Astrocyte of the spinal cord (primary cell): ENCODE data around the gene SRL.
"Not testable (repeated sequence)": the region's sequence is repeated elsewhere in the genome, so short reads cannot be mapped to it uniquely, and the experiment has no call there.

Experiments used
- DNase-seq: peaks from one replicate; pipeline ENCODE4 v3.0.0; 2011; ENCODE audit warnings: low read depth, low spot score
- H3K4me3 ChIP-seq: 2 replicates; pipeline ENCODE4 v1.5.1; 2011; ENCODE audit warnings: low read depth, mild to moderate bottlenecking, low read length, moderate library complexity
- CTCF ChIP-seq: IDR thresholded peaks from 2 replicates; pipeline ENCODE4 v1.5.1; 2012; ENCODE audit warnings: low read depth, mild to moderate bottlenecking, low read length, inconsistent platforms
- in situ Hi-C: cut with HindIII; loops from 2 replicates; pipeline ENCODE4 v1.10.0; 2017; ENCODE audit warnings: low sequenced_read_pairs

The SRL gene

GRCh38 chr16:4212934-4213296, 29.0 kb downstream of the SRL start:
- no peak for TF ChIP-seq CTCF
- DNase-seq, result peak; percentile 23
- in situ Hi-C loops, result no loop called here
- no peak overlapping the region for H3K4me3 ChIP-seq

- H3K4me3 ChIP-seq, result no peak overlapping the region
- in situ Hi-C loops, result no loop called here
- DNase-seq, result no peak
- TF ChIP-seq CTCF, result no peak
Measured at GRCh38 chr16:4212211-4212933, 29.5 kb downstream of the SRL start.

- H3K4me3 ChIP-seq, DNase-seq, in situ Hi-C loops: not testable (repeated sequence)
Measured at GRCh38 chr16:4211445-4212210, 30.3 kb downstream of the SRL start.

- TF ChIP-seq CTCF, result no peak
- DNase-seq, result no peak
- in situ Hi-C loops, result no loop called here
- no peak overlapping the region for H3K4me3 ChIP-seq
Measured at GRCh38 chr16:4209666-4210065, 32.2 kb downstream of the SRL start.

GRCh38 chr16:4208341-4208751, 33.5 kb downstream of the SRL start:
- DNase-seq, result no peak
- no peak for TF ChIP-seq CTCF
- no peak overlapping the region for H3K4me3 ChIP-seq
- in situ Hi-C loops, result no loop called here

GRCh38 chr16:4207683-4208340, 34.1 kb downstream of the SRL start:
- TF ChIP-seq CTCF, result no peak
- DNase-seq, result no peak
- in situ Hi-C loops, result no loop called here
- H3K4me3 ChIP-seq, result no peak overlapping the region

GRCh38 chr16:4207229-4207628, 34.7 kb downstream of the SRL start:
- no peak overlapping the region for H3K4me3 ChIP-seq
- no peak for DNase-seq
- no peak for TF ChIP-seq CTCF
- in situ Hi-C loops, result no loop called here
